CD4-positive, alpha-beta T cell (primary cell): ENCODE data around the gene PRRG2. TPM values are rescaled to one million over a fixed set of nuclear protein-coding genes. Genes with fewer than 3 reads are reported as not detected.

Experiments used
- ATAC-seq: fragments of 200-7000 bp; cut with Tn5 transposase; one replicate; pipeline ENCODE4 v1.10.0; 2022; ENCODE audit warnings: mild to moderate bottlenecking; ENCODE audit not compliant: poor library complexity
- CTCF ChIA-PET: fragments of 350-600 bp; sonication (Branson Sonifier 250); formaldehyde crosslinking; loops from one replicate; lab custom pipeline; 2021; ENCODE audit warnings: antibody characterized with exemption, inconsistent platforms; lab: Charles Lee
- POLR2A ChIA-PET: fragments of 350-600 bp; sonication (Branson Sonifier 250); formaldehyde crosslinking; loops from one replicate; lab custom pipeline; 2021; ENCODE audit warnings: antibody characterized with exemption, inconsistent platforms; lab: Charles Lee
- DNase-seq, 14 experiments: peaks; one replicate each; pipeline ENCODE4 v3.0.0-alpha.2; 2013 to 2020; ENCODE audit warnings: mixed read lengths in 2 of 14
- H3K27ac ChIP-seq, 2 donors: one replicate each; pipeline versions ENCODE4 v1.5.1 to v1.7.0; 2013; ENCODE audit warnings: low read length in 2 of 2, low read depth in 1 of 2, mild to moderate bottlenecking in 1 of 2
- H3K27me3 ChIP-seq, 2 experiments: 1 replicate in 1 of 2; 2 replicates in 1 of 2; pipeline versions ENCODE4 v1.6.1 to v1.7.0; 2013; ENCODE audit warnings: low read length in 2 of 2, control low read depth in 1 of 2, mild to moderate bottlenecking in 1 of 2, moderate library complexity in 1 of 2; ENCODE audit not compliant: insufficient read depth in 2 of 2, control insufficient read depth in 1 of 2
- H3K36me3 ChIP-seq: one replicate; pipeline ENCODE4 v1.6.1; 2013; ENCODE audit warnings: low read length, control low read depth; ENCODE audit not compliant: insufficient read depth
- H3K4me1 ChIP-seq: one replicate; pipeline ENCODE4 v1.6.1; 2013; ENCODE audit warnings: low read length, control low read depth; ENCODE audit not compliant: insufficient read depth
- H3K4me3 ChIP-seq: one replicate; pipeline ENCODE4 v1.5.1; 2013; ENCODE audit warnings: mild to moderate bottlenecking, low read length, moderate library complexity
- H3K9me3 ChIP-seq, 2 experiments: 1 replicate in 1 of 2; 2 replicates in 1 of 2; pipeline versions ENCODE4 v1.6.1 to v1.7.0; 2013; ENCODE audit warnings: low read length in 2 of 2, mild to moderate bottlenecking in 2 of 2, control low read depth in 1 of 2, moderate library complexity in 1 of 2; ENCODE audit not compliant: control insufficient read depth in 1 of 2, insufficient read depth in 1 of 2
- H3K27ac Mint-ChIP-seq: one replicate; pipeline ENCODE4 v1.8.0; 2020; ENCODE audit warnings: mixed read lengths
- H3K27me3 Mint-ChIP-seq: one replicate; pipeline ENCODE4 v1.8.0; 2021; ENCODE audit warnings: mixed read lengths
- H3K36me3 Mint-ChIP-seq: one replicate; pipeline ENCODE4 v1.8.0; 2021; ENCODE audit warnings: low read depth, mixed read lengths
- H3K4me1 Mint-ChIP-seq: one replicate; pipeline ENCODE4 v1.8.0; 2021; ENCODE audit warnings: low read depth, mixed read lengths
- H3K4me3 Mint-ChIP-seq: one replicate; pipeline ENCODE4 v1.8.0; 2020; ENCODE audit warnings: mild to moderate bottlenecking, mixed read lengths
- H3K9me3 Mint-ChIP-seq: one replicate; pipeline ENCODE4 v1.8.0; 2020; ENCODE audit warnings: mixed read lengths
- intact Hi-C, 2 experiments: fragments of 100-400 bp; cut with DNase I in 1 of 2; cut with micrococcal nuclease in 1 of 2; formaldehyde crosslinking; loops; one replicate each; pipeline versions ENCODE4 v1.15.1 to v1.9.0; 2023 to 2025; cut with DNase I, micrococcal nuclease
- total RNA-seq, 174 experiments: library from RNA in 2 of 174; stranded (reverse) in 2 of 174; gene quantifications; one replicate each; pipeline ENCODE4 v1.2.3 and lab custom pipeline; 2021 to 2026
- TF ChIP-seq, protein P1 (sequence below): fragments of 200-600 bp; IDR thresholded peaks from one replicate; pipeline ENCODE4 v1.8.0; 2022; ENCODE audit warnings: antibody characterized with exemption, mild to moderate bottlenecking

Gene PRRG2
- total RNA-seq, 2 experiments from 2014 or later = 0.49 to 0.78 TPM

DNA sequence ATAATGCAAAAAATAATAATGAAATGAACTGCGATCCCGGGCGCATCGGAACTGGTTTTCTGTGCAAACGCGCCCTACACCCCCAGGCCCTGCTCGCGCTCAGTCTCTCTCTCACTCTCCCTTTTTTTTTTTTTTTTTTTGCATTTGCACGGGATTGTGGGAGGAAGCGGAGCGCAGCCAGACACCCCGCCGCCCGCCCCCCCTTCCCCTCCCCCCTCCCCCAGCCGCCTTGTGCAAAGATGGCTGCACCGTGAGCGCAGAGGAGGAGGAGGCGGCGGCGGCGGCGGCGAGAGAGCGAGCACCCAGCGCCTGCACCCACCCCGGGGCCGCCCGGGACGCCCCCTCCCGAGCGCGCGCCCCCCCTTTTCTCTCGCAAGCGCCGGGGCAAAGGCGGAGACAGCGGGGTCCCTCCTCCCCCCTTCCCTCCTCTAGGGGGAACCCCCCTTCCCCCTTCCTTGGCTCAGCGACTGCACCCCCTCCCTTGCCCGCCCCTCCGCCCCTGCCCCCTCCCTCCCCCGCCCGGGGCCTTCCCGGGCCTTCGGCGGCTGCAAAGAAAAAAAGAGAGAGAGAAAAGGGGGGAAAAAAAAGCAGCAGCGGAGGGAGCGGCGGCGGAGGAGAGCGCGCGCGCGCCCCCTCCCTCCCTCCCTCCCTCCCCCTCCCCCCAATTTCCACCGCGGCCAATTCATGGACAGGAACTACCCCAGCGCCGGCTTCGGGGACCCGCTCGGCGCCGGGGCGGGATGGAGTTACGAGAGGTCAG is 10.0 kb downstream of the PRRG2 start, which contains the start of gene PRR12:
PRR12 (plus strand) TSS at position 212 of the 760 bp plus-strand sequence; CDS start at position 685, 473 bp downstream.
- peak; percentile 15 for ATAC-seq
- H3K36me3 Mint-ChIP-seq = peaks cover 43% of the 10 kb centered on the region
- intact Hi-C loops = loop anchor here (1.0 to 2.0 kb wide), 4 partner anchors 11 to 85 kb away; partner anchors contain the start of genes BCL2L12 (in 1 of the 2), IRF3 (in 1 of the 2), NOSIP (in 1 of the 2) and SCAF1 (in 1 of the 2)
- no peaks in the 10 kb centered on the region for H3K27me3 Mint-ChIP-seq
- peak within 1 kb of the TSS; percentile 96 for H3K4me3 Mint-ChIP-seq
- Histone ChIP-seq H3K36me3 (peaks cover 26% of the 10 kb centered on the region), H3K4me1 (peaks cover 49% of the 10 kb centered on the region), H3K27ac (peak within 1 kb of the TSS; percentile 77 to 91), H3K27me3 (no peaks in the 10 kb centered on the region), H3K4me3 (peak within 1 kb of the TSS; percentile 96), H3K9me3 (no peaks in the 10 kb centered on the region)
- H3K9me3 Mint-ChIP-seq = no peaks in the 10 kb centered on the region
- CTCF ChIA-PET = interaction anchor here (1.1 to 1.7 kb wide), 4 partner anchors 11 to 90 kb away, joined by 3 to 5 read pairs (median 3); partner anchors contain the start of gene NOSIP
- peak within 1 kb of the TSS; percentile 82 for H3K27ac Mint-ChIP-seq
- TF ChIP-seq, protein P1, sequence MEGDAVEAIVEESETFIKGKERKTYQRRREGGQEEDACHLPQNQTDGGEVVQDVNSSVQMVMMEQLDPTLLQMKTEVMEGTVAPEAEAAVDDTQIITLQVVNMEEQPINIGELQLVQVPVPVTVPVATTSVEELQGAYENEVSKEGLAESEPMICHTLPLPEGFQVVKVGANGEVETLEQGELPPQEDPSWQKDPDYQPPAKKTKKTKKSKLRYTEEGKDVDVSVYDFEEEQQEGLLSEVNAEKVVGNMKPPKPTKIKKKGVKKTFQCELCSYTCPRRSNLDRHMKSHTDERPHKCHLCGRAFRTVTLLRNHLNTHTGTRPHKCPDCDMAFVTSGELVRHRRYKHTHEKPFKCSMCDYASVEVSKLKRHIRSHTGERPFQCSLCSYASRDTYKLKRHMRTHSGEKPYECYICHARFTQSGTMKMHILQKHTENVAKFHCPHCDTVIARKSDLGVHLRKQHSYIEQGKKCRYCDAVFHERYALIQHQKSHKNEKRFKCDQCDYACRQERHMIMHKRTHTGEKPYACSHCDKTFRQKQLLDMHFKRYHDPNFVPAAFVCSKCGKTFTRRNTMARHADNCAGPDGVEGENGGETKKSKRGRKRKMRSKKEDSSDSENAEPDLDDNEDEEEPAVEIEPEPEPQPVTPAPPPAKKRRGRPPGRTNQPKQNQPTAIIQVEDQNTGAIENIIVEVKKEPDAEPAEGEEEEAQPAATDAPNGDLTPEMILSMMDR = peak; percentile 2
- H3K4me1 Mint-ChIP-seq = peaks cover 41% of the 10 kb centered on the region
- POLR2A ChIA-PET = interaction anchor here (0.6 to 6.2 kb wide), 26 partner anchors 11 to 440 kb away, joined by 3 to 86 read pairs (median 5); partner anchors contain the start of genes AP2A1, BCL2L12, CD37 and FLT3LG
- DNase-seq = peak; percentile 53 to 90 (median 70)

DNA sequence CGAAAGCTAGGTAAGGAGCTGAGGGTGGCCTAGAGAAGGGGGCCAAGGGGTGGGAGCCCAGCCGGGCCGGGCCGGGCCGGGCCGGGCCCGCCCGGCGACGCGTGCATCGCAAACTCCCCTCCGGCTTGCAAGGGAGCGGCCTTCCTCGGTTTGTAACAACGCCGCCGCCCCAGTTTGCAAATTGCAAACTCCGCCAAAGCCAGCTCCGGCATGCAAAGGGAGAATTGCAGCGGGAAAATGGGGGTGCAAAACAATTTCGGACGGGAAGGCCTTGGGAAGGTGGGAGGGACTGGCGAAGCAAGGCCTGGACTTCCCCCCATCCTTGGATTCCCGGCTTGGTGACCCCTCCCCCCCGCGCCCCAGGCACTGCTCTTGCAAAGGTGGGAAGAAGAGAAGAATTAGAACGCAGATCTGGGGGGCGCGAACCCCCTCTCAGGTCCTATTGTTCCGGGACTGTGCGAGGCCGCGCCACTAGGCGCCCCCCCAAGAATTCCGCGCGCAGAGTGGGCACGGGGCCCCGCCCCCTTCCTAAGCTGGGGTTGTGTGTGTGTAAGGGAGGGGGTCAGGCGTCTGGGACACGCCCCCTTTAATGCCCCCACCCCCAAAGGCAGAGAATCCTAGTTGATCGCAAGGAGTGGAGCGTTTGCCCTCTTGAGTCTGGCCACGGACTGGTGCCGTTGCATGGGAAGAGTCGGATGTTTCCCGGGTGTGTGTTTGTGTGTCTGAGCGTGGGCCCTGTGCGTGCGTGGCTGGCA is 10.8 kb downstream of the PRRG2 start:
- H3K4me1 ChIP-seq = peaks cover 49% of the 10 kb centered on the region
- H3K9me3 Mint-ChIP-seq = no peaks in the 10 kb centered on the region
- ChIA-PET POLR2A (interaction anchor here (0.8 to 6.2 kb wide), 8 partner anchors 11 to 84 kb away, joined by 4 to 86 read pairs (median 20); partner anchors contain the start of genes BCL2L12, IRF3, NOSIP and PRMT1), CTCF (interaction anchor here (1.1 to 1.2 kb wide), 2 partner anchors 12 to 87 kb away, joined by 3 read pairs; partner anchors contain the start of gene NOSIP)
- TF ChIP-seq, protein P1 = no peak
- peak overlapping the region; percentile 25 to 80 for H3K27ac ChIP-seq
- ATAC-seq (no peak), DNase-seq (peak in 13 of 14 experiments; percentile 30 to 73 (median 47))
- peaks cover 43% of the 10 kb centered on the region for H3K36me3 Mint-ChIP-seq
- peaks cover 31% of the 10 kb centered on the region for H3K36me3 ChIP-seq
- no peaks in the 10 kb centered on the region for H3K27me3 ChIP-seq
- H3K27me3 Mint-ChIP-seq = no peaks in the 10 kb centered on the region
- peaks cover 41% of the 10 kb centered on the region for H3K4me1 Mint-ChIP-seq
- intact Hi-C loops = loop anchor here (1.0 to 2.0 kb wide), 4 partner anchors 12 to 84 kb away; partner anchors contain the start of genes BCL2L12 (in 2 of the 2), IRF3 (in 2 of the 2) and NOSIP (in 1 of the 2)
- H3K27ac Mint-ChIP-seq = peak overlapping the region; percentile 82
- no peaks in the 10 kb centered on the region for H3K9me3 ChIP-seq
- peak overlapping the region; percentile 96 for H3K4me3 ChIP-seq
- peak overlapping the region; percentile 96 for H3K4me3 Mint-ChIP-seq
